Esophagus squamous epithelium (tissue), 4 donors: ENCODE measurements around the gene CASTOR2.

Experiments
- POLR2A ChIP-seq, 4 donors: fragments of 450-650 bp; IDR thresholded peaks; one replicate each; pipeline ENCODE4 v1.6.1; 2017; ENCODE audit warnings: antibody characterized with exemption in 4 of 4, mild to moderate bottlenecking in 4 of 4, moderate library complexity in 3 of 4
- TF ChIP-seq, protein P1 (sequence below), 6 experiments: fragments of 450-650 bp in 4 of 6; fragments of 200-600 bp in 2 of 6; sonication (generic) in 2 of 6; IDR thresholded peaks; one replicate each; pipeline ENCODE4 v1.5.1; 2016 to 2019; ENCODE audit warnings: antibody characterized with exemption in 6 of 6, mild to moderate bottlenecking in 4 of 6, moderate library complexity in 4 of 6

DNA sequence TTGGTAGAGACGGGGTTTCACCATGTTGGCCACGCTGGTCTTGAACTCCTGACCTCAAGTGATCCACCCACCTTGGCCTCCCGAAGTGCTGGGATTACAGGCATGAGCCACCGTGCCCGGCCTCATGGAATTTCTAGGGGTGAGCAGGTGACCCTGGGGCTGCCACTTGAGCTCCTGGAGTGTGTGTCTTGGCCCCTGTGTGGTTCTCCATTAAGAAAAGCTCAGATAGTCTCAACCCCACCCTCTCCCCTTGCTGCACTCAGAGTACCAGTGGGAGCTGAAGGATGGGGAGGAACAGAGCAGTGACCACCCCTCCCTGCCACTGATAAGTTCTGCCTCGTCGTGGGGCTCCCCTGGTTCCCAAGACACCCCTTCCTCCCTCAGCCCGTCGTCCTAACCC is 63.8 kb downstream of the CASTOR2 start:
- TF ChIP-seq, protein P1, sequence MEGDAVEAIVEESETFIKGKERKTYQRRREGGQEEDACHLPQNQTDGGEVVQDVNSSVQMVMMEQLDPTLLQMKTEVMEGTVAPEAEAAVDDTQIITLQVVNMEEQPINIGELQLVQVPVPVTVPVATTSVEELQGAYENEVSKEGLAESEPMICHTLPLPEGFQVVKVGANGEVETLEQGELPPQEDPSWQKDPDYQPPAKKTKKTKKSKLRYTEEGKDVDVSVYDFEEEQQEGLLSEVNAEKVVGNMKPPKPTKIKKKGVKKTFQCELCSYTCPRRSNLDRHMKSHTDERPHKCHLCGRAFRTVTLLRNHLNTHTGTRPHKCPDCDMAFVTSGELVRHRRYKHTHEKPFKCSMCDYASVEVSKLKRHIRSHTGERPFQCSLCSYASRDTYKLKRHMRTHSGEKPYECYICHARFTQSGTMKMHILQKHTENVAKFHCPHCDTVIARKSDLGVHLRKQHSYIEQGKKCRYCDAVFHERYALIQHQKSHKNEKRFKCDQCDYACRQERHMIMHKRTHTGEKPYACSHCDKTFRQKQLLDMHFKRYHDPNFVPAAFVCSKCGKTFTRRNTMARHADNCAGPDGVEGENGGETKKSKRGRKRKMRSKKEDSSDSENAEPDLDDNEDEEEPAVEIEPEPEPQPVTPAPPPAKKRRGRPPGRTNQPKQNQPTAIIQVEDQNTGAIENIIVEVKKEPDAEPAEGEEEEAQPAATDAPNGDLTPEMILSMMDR (IDR thresholded peaks at IDR 0.05), result no peak
- TF ChIP-seq POLR2A (IDR thresholded peaks at IDR 0.05), result no peak
